Gastroesophageal sphincter (tissue), 3 donors: ENCODE data around the gene CDK11B.

ENCODE experiments used
- CTCF ChIP-seq, 4 experiments: fragments of 200-600 bp in 2 of 4; fragments of 450-650 bp in 2 of 4; sonication (generic) in 1 of 4; IDR thresholded peaks; one replicate each; pipeline ENCODE4 v1.5.1; 2017 to 2019; ENCODE audit warnings: antibody characterized with exemption in 4 of 4, mild to moderate bottlenecking in 2 of 4, moderate library complexity in 2 of 4
- EP300 ChIP-seq: sonication (generic); formaldehyde crosslinking; IDR thresholded peaks from one replicate; pipeline ENCODE4 v1.6.1; 2017; ENCODE audit warnings: antibody characterized with exemption, mild to moderate bottlenecking
- POLR2A ChIP-seq, 2 donors: fragments of 450-650 bp; IDR thresholded peaks; one replicate each; pipeline ENCODE4 v1.6.1; 2017; ENCODE audit warnings: antibody characterized with exemption in 2 of 2, mild to moderate bottlenecking in 2 of 2, moderate library complexity in 1 of 2

- TF ChIP-seq POLR2A (IDR thresholded peaks at IDR 0.05) (no peak), CTCF (IDR thresholded peaks at IDR 0.05) (no peak), EP300 (no peak)
Observed at GRCh38 chr1:1629430-1630190, 29.2 kb downstream of the CDK11B start.
